Calu3 (cell line): ENCODE results near the gene SCG3. TPM values are rescaled to one million over a fixed set of nuclear protein-coding genes. Genes with fewer than 3 reads are reported as not detected.

Experiments
- BruUV-seq: library from RNA; stranded (reverse); fragments of 400-500 nt; replicated peaks from 2 replicates; lab custom pipeline; 2021; lab: Mats Ljungman, UMichigan
- CTCF ChIA-PET: fragments of 300-600 bp; sonication (Branson Sonifier 250); formaldehyde crosslinking; loops from one replicate; lab custom pipeline; 2022; ENCODE audit warnings: antibody characterized with exemption; lab: Charles Lee
- DNase-seq: peaks from one replicate; pipeline ENCODE4 v3.0.0; 2022
- H3K27ac Mint-ChIP-seq: one replicate; pipeline ENCODE4 v1.8.0; 2022; ENCODE audit warnings: mixed read lengths; ENCODE audit not compliant: unreplicated experiment
- H3K27me3 Mint-ChIP-seq: one replicate; pipeline ENCODE4 v1.8.0; 2022; ENCODE audit warnings: mixed read lengths; ENCODE audit not compliant: unreplicated experiment
- H3K36me3 Mint-ChIP-seq: one replicate; pipeline ENCODE4 v1.8.0; 2022; ENCODE audit warnings: mild to moderate bottlenecking, moderate library complexity, mixed read lengths; ENCODE audit not compliant: insufficient read depth, unreplicated experiment
- H3K4me1 Mint-ChIP-seq: one replicate; pipeline ENCODE4 v1.8.0; 2022; ENCODE audit warnings: mild to moderate bottlenecking, low read depth, mixed read lengths; ENCODE audit not compliant: unreplicated experiment
- H3K4me3 Mint-ChIP-seq: one replicate; pipeline ENCODE4 v1.8.0; 2022; ENCODE audit warnings: mild to moderate bottlenecking, low read depth, moderate library complexity, mixed read lengths; ENCODE audit not compliant: unreplicated experiment
- H3K9me3 Mint-ChIP-seq: one replicate; pipeline ENCODE4 v1.8.0; 2022; ENCODE audit warnings: low read depth, mixed read lengths; ENCODE audit not compliant: unreplicated experiment
- intact Hi-C: fragments of 100-400 bp; cut with micrococcal nuclease; formaldehyde crosslinking; loops from one replicate; pipeline ENCODE4 v1.10.0; 2022; ENCODE audit not compliant: unreplicated experiment
- total RNA-seq: library from RNA; stranded (reverse); gene quantifications from 2 replicates; pipeline ENCODE4 v1.2.3, GENCODE V29; 2022
- TF ChIP-seq, protein P1 (sequence below): fragments of 200-600 bp; IDR thresholded peaks from one replicate; pipeline ENCODE4 v1.8.0; 2022; ENCODE audit warnings: antibody characterized with exemption; ENCODE audit not compliant: unreplicated experiment

The SCG3 gene
- total RNA-seq, 1 experiment from 2014 or later, result not detected

DNA sequence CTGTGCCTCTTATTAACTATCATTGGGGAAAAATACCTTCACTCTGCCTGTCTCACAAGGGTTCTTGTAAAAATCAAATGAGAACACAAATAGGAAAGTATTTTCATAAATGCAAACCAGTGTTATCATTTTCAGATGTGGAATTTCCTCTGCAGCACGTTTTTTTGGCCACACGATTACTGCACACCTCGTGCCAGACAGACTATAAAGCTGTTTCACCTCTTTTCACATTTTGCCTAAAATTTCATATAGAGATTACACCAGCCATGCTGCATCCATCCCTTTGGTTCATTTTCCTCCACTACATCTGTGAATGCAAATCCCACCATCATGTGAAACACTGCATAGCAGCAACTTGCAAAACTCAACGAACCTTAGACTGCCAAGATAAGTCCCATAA is 68.9 kb downstream of the SCG3 start:
- no peak overlapping the region for H3K4me3 Mint-ChIP-seq
- no peak for DNase-seq
- H3K9me3 Mint-ChIP-seq, result no peaks in the 10 kb centered on the region
- peaks cover 87% of the 10 kb centered on the region for H3K27me3 Mint-ChIP-seq
- intact Hi-C loops, result no loop called here
- CTCF ChIA-PET, result no interaction called here
- TF ChIP-seq, protein P1, sequence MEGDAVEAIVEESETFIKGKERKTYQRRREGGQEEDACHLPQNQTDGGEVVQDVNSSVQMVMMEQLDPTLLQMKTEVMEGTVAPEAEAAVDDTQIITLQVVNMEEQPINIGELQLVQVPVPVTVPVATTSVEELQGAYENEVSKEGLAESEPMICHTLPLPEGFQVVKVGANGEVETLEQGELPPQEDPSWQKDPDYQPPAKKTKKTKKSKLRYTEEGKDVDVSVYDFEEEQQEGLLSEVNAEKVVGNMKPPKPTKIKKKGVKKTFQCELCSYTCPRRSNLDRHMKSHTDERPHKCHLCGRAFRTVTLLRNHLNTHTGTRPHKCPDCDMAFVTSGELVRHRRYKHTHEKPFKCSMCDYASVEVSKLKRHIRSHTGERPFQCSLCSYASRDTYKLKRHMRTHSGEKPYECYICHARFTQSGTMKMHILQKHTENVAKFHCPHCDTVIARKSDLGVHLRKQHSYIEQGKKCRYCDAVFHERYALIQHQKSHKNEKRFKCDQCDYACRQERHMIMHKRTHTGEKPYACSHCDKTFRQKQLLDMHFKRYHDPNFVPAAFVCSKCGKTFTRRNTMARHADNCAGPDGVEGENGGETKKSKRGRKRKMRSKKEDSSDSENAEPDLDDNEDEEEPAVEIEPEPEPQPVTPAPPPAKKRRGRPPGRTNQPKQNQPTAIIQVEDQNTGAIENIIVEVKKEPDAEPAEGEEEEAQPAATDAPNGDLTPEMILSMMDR, result no peak
- H3K36me3 Mint-ChIP-seq, result no peaks in the 10 kb centered on the region
- no TSS peak for BruUV-seq
- H3K27ac Mint-ChIP-seq, result no peak overlapping the region
- H3K4me1 Mint-ChIP-seq, result peaks cover 8% of the 10 kb centered on the region

DNA sequence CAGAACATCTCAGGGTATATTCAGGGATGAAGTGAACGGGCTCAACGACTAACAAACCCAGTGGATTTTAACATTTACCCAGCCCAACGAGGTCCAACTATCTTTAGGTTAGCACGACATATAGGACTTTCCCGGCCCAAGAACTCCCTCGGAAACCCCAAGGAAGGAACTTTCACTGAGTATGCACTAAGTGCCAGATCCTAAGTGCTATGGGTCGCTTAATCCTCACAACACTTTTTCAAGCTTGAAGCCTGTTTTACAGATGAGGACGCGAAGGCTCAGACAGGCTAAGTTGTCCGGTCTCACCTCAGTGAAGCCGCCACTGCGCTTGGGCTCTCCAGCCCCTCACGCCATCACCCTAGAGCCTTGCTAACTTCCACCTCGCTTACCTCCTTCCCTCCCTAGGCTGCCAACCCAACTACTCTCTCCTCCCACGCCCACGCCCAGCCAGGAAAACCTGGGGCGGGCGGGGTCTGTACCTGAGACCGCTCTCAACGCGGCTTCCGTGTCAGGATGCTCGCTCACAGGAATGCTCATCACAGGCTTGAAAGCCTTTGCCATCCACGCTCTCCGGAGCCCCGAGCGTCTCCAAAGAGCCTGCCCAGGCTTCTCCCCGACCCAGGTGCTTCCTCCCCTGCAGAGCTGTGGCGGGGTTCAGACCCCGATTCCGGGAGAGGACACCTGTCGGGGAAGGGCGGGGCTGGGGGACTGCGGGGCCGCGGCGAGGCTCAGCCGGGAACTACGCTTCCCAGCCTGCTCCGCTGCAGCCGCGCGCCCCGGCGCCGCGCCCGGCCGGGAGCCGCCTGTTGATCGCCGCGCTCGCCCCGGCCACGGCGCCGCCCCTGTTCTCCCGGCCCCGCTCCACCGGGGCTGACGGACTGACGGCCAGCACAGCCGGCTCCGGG is 69.7 kb downstream of the SCG3 start, which contains the start of gene TMOD2:
TMOD2 (plus strand) TSS at position 806 of the 905 bp plus-strand sequence. CDS start 14,845 bp downstream, outside the sequence.
- Mint-ChIP-seq H3K36me3 (no peaks in the 10 kb centered on the region), H3K4me1 (peaks cover 8% of the 10 kb centered on the region), H3K27ac (no peak within 1 kb of the TSS), H3K9me3 (no peaks in the 10 kb centered on the region), H3K4me3 (peak within 1 kb of the TSS; percentile 63), H3K27me3 (peaks cover 87% of the 10 kb centered on the region)
- intact Hi-C loops, result no loop called here
- TF ChIP-seq, protein P1, result no peak
- no TSS peak for BruUV-seq
- peak; percentile 56 for DNase-seq
- CTCF ChIA-PET, result no interaction called here

DNA sequence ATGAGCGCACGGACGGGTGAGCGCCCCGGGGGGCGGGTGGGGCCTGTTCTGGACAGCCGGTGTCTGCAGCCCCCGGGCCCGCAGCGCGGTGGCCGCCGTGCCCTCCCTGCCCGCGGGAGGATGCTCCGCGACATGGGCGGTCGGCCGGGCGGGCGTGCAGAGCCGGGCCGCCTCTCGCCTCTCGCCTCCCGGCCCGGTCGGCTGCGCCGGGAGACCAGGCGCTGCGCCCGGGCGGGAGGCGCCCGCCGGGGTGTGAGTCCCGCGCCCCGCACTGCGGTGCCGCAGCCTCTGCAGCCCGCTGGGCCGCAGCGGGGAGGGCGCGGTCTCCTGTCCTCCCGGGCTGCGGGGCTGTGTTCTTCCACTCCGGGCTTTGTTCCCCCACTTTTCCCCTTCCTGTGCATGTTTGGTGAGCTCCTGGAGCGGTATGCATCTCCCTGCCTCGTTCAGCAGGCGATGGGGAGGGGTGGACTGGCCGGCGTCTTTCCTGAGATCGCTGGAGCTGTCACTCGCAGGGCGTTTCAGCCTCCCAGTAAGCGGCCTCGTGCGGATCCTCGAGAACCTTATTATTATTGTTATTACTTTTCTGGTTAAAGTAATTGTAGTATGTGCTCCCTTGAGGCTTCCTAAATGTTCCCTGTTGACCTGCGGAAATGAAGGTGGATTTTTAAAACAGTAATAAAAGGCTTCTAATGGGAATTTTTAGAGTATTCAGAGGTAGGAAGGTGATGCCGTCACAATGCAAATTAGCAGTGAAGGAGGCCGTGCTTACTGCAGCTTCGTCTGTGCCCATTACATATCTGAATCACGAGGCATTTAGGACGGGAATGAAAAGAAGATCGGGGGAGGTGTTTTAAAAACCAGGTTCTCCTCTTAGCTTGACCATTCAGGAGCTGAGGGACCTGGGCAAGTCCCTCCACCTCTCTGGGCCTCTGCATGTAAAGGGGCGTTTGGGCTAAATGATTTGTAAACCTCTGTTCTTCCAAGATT is 70.7 kb downstream of the SCG3 start:
- TF ChIP-seq, protein P1, result no peak
- Mint-ChIP-seq H3K4me1 (peaks cover 8% of the 10 kb centered on the region), H3K4me3 (peak overlapping the region; percentile 63), H3K27ac (no peak overlapping the region), H3K36me3 (no peaks in the 10 kb centered on the region), H3K9me3 (no peaks in the 10 kb centered on the region), H3K27me3 (peaks cover 93% of the 10 kb centered on the region)
- intact Hi-C loops, result no loop called here
- no TSS peak for BruUV-seq
- peak; percentile 27 for DNase-seq
- CTCF ChIA-PET, result no interaction called here

DNA sequence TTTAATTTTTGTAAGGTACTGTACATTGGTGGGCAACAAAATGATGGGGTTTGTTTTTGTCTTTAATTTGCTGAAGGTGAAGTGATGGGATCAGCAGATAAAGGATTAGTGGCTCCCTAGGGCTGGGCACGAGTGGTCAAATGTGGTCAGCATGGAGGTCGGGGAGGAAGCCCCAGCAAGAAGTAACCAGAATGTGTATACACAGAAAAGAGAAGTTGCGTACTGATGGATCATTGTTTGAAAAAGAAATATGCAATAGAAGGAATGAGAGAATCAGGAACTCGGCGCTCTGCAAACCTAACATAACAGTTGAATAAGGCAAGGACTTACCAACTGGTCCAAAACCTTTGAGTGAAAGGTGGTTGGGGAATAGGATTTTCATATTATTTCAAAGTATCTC is 71.6 kb downstream of the SCG3 start:
- intact Hi-C loops, result no loop called here
- no peaks in the 10 kb centered on the region for H3K9me3 Mint-ChIP-seq
- no peaks in the 10 kb centered on the region for H3K36me3 Mint-ChIP-seq
- CTCF ChIA-PET, result no interaction called here
- DNase-seq, result no peak
- no TSS peak for BruUV-seq
- H3K27ac Mint-ChIP-seq, result no peak overlapping the region
- no peak overlapping the region for H3K4me3 Mint-ChIP-seq
- H3K4me1 Mint-ChIP-seq, result peaks cover 8% of the 10 kb centered on the region
- H3K27me3 Mint-ChIP-seq, result peaks cover 87% of the 10 kb centered on the region
- TF ChIP-seq, protein P1, result no peak
